ENCODE results near the gene PTF1A.

DNA sequence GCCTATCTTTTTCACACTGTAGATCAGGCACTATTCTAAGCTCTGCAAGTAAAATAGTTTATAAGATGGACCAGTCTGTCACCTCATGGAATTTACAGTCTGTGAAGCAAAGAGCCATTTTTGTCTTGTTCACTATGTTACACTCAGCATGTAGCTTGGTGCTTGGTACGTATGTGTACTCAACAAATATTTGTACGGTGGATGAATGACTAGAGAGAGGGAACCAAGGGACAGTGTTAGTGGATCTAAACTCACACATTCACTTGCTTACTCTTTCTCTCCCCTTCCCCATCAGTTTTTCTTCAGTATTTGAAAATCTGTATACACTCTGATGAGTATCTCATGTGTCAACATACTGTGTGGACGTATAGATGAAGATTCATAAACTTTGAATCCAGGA, 45.9 kb downstream of the PTF1A start:
- TF ChIP-seq, protein P1, sequence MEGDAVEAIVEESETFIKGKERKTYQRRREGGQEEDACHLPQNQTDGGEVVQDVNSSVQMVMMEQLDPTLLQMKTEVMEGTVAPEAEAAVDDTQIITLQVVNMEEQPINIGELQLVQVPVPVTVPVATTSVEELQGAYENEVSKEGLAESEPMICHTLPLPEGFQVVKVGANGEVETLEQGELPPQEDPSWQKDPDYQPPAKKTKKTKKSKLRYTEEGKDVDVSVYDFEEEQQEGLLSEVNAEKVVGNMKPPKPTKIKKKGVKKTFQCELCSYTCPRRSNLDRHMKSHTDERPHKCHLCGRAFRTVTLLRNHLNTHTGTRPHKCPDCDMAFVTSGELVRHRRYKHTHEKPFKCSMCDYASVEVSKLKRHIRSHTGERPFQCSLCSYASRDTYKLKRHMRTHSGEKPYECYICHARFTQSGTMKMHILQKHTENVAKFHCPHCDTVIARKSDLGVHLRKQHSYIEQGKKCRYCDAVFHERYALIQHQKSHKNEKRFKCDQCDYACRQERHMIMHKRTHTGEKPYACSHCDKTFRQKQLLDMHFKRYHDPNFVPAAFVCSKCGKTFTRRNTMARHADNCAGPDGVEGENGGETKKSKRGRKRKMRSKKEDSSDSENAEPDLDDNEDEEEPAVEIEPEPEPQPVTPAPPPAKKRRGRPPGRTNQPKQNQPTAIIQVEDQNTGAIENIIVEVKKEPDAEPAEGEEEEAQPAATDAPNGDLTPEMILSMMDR (IDR thresholded peaks at IDR 0.05): no peak
- TF ChIP-seq POLR2A (IDR thresholded peaks at IDR 0.05): no peak

Measured in esophagus squamous epithelium (tissue), 4 donors.